Mesendoderm (in vitro differentiated cells): Measurements from ENCODE around the gene SNRPA.

Source experiments
- DNase-seq: peaks from one replicate; pipeline ENCODE4 v3.0.0; 2013
- H2AK5ac ChIP-seq: 2 replicates; pipeline ENCODE4 v1.6.1; 2013; ENCODE audit warnings: low read length, inconsistent platforms
- H2BK120ac ChIP-seq: 2 replicates; pipeline ENCODE4 v1.6.1; 2013; ENCODE audit warnings: low read depth, mild to moderate bottlenecking, low read length, moderate library complexity, mixed read lengths
- H2BK15ac ChIP-seq: replicated peaks from 2 replicates; pipeline ENCODE4 v1.6.1; 2013; ENCODE audit warnings: low read depth, mild to moderate bottlenecking, moderate library complexity
- H2BK5ac ChIP-seq: 2 replicates; pipeline ENCODE4 v1.6.1; 2013; ENCODE audit warnings: low read length, inconsistent platforms
- H3K18ac ChIP-seq: 2 replicates; pipeline ENCODE4 v1.6.1; 2013; ENCODE audit warnings: mild to moderate bottlenecking, low read length, mixed read lengths
- H3K23ac ChIP-seq: one replicate; pipeline ENCODE4 v1.6.1; 2013; ENCODE audit warnings: low read length
- H3K27ac ChIP-seq: 2 replicates; pipeline ENCODE4 v1.5.1; 2013; ENCODE audit warnings: low read depth, mild to moderate bottlenecking, inconsistent platforms, low read length, moderate library complexity
- H3K27me3 ChIP-seq: 2 replicates; pipeline ENCODE4 v1.6.1; 2013; ENCODE audit warnings: low read length, control low read depth, mild to moderate bottlenecking, inconsistent platforms; ENCODE audit not compliant: insufficient read depth, poor library complexity
- H3K36me3 ChIP-seq: 2 replicates; pipeline ENCODE4 v1.6.1; 2013; ENCODE audit warnings: low read length, inconsistent platforms; ENCODE audit not compliant: control insufficient read depth, insufficient read depth
- H3K4ac ChIP-seq: one replicate; pipeline ENCODE4 v1.6.1; 2013; ENCODE audit warnings: low read depth, mild to moderate bottlenecking, low read length, moderate library complexity
- H3K4me1 ChIP-seq: 2 replicates; pipeline ENCODE4 v1.6.1; 2013; ENCODE audit warnings: low read depth, low read length, inconsistent platforms; ENCODE audit not compliant: control insufficient read depth
- H3K4me2 ChIP-seq: 2 replicates; pipeline ENCODE4 v1.6.1; 2013; ENCODE audit warnings: low read length
- H3K4me3 ChIP-seq: 2 replicates; pipeline ENCODE4 v1.5.1; 2013; ENCODE audit warnings: mild to moderate bottlenecking, low read length
- H3K56ac ChIP-seq: one replicate; pipeline ENCODE4 v1.6.1; 2013; ENCODE audit warnings: low read length
- H3K79me1 ChIP-seq: 2 replicates; pipeline ENCODE4 v1.6.1; 2013; ENCODE audit warnings: low read length, inconsistent platforms
- H3K79me2 ChIP-seq: 2 replicates; pipeline ENCODE4 v1.6.1; 2013; ENCODE audit warnings: mild to moderate bottlenecking, low read length; ENCODE audit not compliant: control insufficient read depth, insufficient read depth
- H3K9ac ChIP-seq: 2 replicates; pipeline ENCODE4 v1.6.1; 2013; ENCODE audit warnings: low read length, inconsistent platforms
- H4K5ac ChIP-seq: one replicate; pipeline ENCODE4 v1.6.1; 2013; ENCODE audit warnings: low read length
- H4K8ac ChIP-seq: one replicate; pipeline ENCODE4 v1.6.1; 2013; ENCODE audit warnings: low read depth, mild to moderate bottlenecking, control low read depth, low read length, moderate library complexity
- WGBS: extraction: QIAGEN DNeasy Blood & Tissue Kit; methylation state at CpG from one replicate; pipeline ENCODE4 v1.1.7; 2013; ENCODE audit warnings: low lambda C conversion rate, missing lambda C conversion rate; ENCODE audit not compliant: insufficient coverage; ENCODE audit errors: extremely low coverage; 5-methylcytosine and 5-hydroxymethylcytosine counted together

The SNRPA gene

DNA sequence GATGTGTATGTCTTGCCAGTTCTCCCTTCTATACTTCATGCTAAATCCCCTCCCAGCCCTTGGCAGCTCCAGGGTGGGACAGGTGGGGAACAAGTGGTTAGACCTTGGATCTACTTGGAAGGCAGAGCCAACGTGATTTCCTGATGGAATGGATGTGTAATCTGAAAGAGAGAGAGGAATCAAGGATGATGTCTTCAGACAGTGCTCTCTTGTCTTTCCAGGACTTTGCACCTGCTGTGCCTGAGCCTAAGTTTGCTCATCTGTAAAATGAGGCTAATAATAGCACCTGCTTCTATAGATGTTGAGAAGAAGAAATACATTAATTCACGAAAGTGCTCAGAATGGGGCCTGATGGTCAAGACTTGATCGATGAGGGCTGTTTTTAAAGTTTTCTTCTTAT, 41.0 kb downstream of the SNRPA start:
- Histone ChIP-seq H3K4ac (no peak overlapping the region), H3K56ac (no peak overlapping the region), H3K4me1 (no peaks in the 10 kb centered on the region), H3K36me3 (no peaks in the 10 kb centered on the region), H3K4me2 (no peak overlapping the region), H3K9ac (no peak overlapping the region), H4K5ac (no peak overlapping the region), H3K27me3 (no peaks in the 10 kb centered on the region), H3K79me2 (no peaks in the 10 kb centered on the region), H3K18ac (no peak overlapping the region), H2AK5ac (no peak overlapping the region), H3K23ac (no peak overlapping the region), H2BK5ac (no peak overlapping the region), H3K4me3 (no peak overlapping the region), H2BK120ac (no peak overlapping the region), H4K8ac (no peak overlapping the region), H3K79me1 (no peaks in the 10 kb centered on the region), H3K27ac (no peak overlapping the region), H2BK15ac (no peak overlapping the region)
- DNase-seq: no peak
- no CpG with 5 or more reads among the region's 3 CpGs for WGBS

DNA sequence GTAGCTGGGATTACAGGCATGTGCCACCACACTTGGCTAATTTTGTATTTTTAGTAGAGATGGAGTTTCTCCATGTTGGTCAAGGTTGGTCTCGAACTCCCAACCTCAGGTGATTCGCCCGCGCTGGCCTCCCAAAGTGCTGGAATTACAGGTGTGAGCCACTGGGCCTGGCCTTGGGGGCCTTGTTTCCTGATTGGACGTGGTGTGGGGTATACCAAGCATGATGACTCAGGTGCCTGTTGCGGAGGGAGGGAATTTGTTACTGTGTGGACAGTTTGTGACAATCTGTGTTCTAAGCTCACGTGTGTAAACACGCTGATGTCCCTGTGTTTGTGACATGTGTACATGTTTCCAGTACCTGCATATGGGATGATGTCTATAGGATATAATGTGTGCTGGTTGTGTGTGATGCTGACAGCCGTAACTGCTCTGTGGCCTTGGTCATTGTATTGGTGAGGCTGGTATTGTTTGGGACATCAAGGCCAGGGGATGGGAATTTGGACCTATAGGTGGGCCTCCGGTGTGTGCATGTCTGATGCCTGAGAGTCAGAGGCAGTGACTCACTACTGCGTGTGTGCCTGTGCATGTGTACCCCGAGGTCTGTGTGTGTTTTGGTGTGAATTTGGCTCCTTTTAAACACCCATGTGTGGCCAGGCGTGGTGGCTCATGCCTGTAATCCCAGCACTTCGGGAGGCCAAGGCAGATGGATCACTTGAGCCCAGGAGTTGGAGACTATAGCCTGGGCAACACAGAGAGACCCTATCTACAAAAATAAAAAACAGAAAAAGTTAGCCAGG, 46.4 kb downstream of the SNRPA start:
- Histone ChIP-seq H3K27me3 (no peaks in the 10 kb centered on the region), H3K18ac (no peak overlapping the region), H3K79me2 (peaks cover 29% of the 10 kb centered on the region), H2AK5ac (peak overlapping the region; percentile 0), H3K4me3 (no peak overlapping the region), H2BK5ac (no peak overlapping the region), H3K4me1 (no peaks in the 10 kb centered on the region), H2BK15ac (no peak overlapping the region), H2BK120ac (no peak overlapping the region), H4K8ac (no peak overlapping the region), H3K27ac (peak overlapping the region; percentile 68), H4K5ac (no peak overlapping the region), H3K9ac (peak overlapping the region; percentile 71), H3K56ac (peak overlapping the region; percentile 82), H3K36me3 (peaks cover 2% of the 10 kb centered on the region), H3K79me1 (peaks cover 6% of the 10 kb centered on the region), H3K4ac (no peak overlapping the region), H3K4me2 (no peak overlapping the region), H3K23ac (no peak overlapping the region)
- DNase-seq: no peak
- WGBS: no CpG with 5 or more reads among the region's 14 CpGs

DNA sequence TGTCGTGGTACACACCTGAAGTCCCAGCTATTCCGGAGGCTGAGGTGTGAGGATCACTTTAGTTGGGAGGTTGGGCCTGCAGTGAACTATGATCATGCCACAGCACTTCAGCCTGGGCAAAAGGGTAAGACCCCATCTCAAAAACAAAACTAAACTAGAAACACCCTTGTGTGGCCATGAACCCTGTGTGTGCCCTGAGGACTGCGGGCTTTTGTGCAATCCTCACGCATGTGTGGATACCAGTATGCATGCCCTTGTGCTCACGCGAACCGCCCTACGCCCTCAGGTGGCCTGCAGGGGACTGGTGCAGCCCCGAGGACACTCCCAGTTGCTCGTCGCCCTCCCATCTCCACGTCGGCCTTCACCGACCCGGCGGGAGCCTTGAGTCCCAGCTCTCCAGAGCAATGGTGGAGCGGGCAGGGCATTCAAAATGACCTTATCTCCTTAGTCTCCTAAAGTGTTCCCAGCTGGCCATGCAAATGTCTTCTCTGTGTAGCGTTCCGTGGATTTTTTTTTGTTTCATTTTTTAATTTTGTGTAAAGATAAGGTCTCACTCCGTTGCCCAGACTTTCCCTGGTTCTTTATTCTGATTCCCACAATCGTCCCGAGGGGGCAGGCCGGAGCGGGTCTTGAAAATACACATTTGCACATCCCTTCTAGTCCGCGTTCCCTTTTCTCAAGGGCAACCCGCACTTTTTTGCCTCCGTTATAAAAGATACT, 47.1 kb downstream of the SNRPA start:
- peak; percentile 95 for DNase-seq
- H2BK5ac ChIP-seq: no peak overlapping the region
- H2BK120ac ChIP-seq: no peak overlapping the region

DNA sequence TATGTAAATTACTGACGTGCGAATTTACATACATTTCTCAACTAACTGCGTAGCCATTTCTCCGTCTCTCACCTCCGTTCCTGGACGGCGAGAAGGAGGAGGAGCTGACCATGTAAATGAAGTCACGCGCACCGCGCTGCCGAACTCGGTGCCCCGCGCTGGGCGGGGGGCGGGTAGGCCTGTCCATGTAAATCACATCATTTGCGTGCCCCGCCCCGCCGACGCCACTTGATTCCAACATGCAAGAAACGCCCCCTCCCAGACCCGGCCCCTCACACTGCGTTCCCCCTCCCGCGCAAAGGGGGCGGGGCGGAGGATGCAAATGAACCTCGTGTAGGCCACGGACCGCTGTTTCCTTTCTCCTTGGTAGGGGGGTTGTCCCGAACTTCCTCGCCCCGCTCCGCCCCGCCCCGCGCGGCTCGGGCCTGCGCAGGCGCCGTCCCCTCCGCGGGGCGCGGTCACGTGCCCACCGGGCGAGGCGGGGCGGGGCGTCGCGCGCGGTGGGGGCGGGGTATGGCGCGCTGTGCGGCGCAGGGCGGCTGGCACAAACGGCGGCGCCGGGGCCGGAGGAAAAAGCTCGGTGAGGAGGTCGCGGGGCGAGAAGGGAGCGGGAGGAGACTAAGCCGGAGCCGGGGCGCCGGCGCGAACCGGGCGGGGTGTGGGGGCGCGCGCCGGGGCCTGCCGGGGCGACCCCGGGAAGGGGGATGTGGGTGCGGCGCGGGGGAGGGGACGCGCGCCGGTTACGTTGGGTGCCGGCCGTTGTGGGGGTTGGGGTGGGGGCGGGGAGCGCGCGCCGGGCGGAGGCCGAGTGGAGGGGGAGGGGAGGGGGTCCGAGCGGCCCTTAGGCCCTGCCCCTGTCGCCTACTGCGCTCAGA, 47.9 kb downstream of the SNRPA start, which contains the start of gene EGLN2:
EGLN2 (plus strand) TSS at position 509 of the 875 bp plus-strand sequence. CDS start 1,382 bp downstream, outside the sequence.
- peak within 1 kb of the TSS; percentile 95 for H3K4ac ChIP-seq
- WGBS: no CpG with 5 or more reads among the region's 110 CpGs

More for the DNA sequence above, 47.1 kb downstream of the SNRPA start:
- H3K36me3 ChIP-seq: peaks cover 2% of the 10 kb centered on the region
- peaks cover 2% of the 10 kb centered on the region for H3K4me1 ChIP-seq
- no peak overlapping the region for H3K18ac ChIP-seq
- peak overlapping the region; percentile 68 for H3K27ac ChIP-seq
- H3K79me1 ChIP-seq: peaks cover 12% of the 10 kb centered on the region
- H2AK5ac ChIP-seq: no peak overlapping the region
- H3K9ac ChIP-seq: peak overlapping the region; percentile 71
- H4K5ac ChIP-seq: no peak overlapping the region
- WGBS: no CpG with 5 or more reads among the region's 28 CpGs
- H3K79me2 ChIP-seq: peaks cover 36% of the 10 kb centered on the region
- H3K4ac ChIP-seq: no peak overlapping the region
- H3K23ac ChIP-seq: no peak overlapping the region
- H3K4me3 ChIP-seq: peak overlapping the region; percentile 28
- H4K8ac ChIP-seq: no peak overlapping the region
- no peaks in the 10 kb centered on the region for H3K27me3 ChIP-seq
- peak overlapping the region; percentile 59 for H3K4me2 ChIP-seq
- peak overlapping the region; percentile 82 for H3K56ac ChIP-seq
- H2BK15ac ChIP-seq: no peak overlapping the region

DNA sequence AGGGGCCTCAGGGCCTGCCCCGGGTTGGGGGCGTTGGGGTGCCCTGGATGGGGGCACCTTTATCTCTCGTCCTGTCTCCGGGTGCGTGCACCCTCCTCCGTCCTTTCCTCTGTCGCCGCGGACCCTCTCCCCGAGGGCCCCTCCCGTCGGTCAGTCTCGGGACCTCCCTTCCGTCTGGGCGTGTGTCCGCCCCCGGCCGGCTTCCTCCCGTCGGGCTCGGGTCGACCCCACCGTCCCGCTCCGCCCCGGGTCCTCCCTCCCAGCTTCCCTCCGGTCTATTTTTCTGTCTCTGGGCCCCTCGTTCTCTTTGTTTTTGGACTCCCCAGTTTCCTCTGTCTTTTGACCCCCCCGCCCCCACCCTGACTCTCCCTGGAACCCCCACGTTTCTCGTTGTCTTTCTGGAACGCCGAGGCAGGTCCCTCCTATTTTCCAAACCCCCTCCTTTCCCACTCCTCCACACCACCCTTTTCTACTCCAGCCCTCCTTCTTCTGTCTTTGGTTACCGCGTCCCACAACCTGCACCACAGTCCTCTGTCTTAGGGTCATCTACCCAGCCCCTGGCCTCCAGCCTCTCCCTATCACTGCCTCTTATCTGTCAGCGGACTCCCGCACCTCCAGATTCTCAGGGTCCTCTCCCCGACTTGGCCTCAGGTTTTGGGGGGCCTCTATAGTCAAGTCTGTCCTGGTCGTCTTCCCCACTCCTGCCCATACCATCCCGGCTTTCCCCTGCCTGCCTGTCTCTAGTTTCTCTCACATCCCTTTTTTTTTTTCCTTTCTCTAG, 48.7 kb downstream of the SNRPA start:
- no CpG with 5 or more reads among the region's 40 CpGs for WGBS
- peaks cover 20% of the 10 kb centered on the region for H3K79me1 ChIP-seq
- no peaks in the 10 kb centered on the region for H3K27me3 ChIP-seq
- H3K18ac ChIP-seq: peak overlapping the region; percentile 98
- peaks cover 52% of the 10 kb centered on the region for H3K79me2 ChIP-seq
- H4K8ac ChIP-seq: no peak overlapping the region
- H2AK5ac ChIP-seq: no peak overlapping the region
- H2BK5ac ChIP-seq: peak overlapping the region; percentile 62
- peak overlapping the region; percentile 97 for H3K9ac ChIP-seq
- peak; percentile 52 for DNase-seq
- H3K23ac ChIP-seq: peak overlapping the region; percentile 60
- H4K5ac ChIP-seq: no peak overlapping the region
- peaks cover 3% of the 10 kb centered on the region for H3K4me1 ChIP-seq
- H3K4ac ChIP-seq: peak overlapping the region; percentile 95
- peak overlapping the region; percentile 90 for H3K4me3 ChIP-seq
- H3K4me2 ChIP-seq: peak overlapping the region; percentile 96
- peak overlapping the region; percentile 94 for H3K56ac ChIP-seq
- peaks cover 2% of the 10 kb centered on the region for H3K36me3 ChIP-seq
- H2BK120ac ChIP-seq: peak overlapping the region; percentile 52
- H3K27ac ChIP-seq: peak overlapping the region; percentile 88
- no peak overlapping the region for H2BK15ac ChIP-seq

More for the DNA sequence above, 47.9 kb downstream of the SNRPA start, which contains the start of gene EGLN2:
- peak within 1 kb of the TSS; percentile 90 for H3K4me3 ChIP-seq
- H2AK5ac ChIP-seq: no peak within 1 kb of the TSS
- peak within 1 kb of the TSS; percentile 98 for H3K18ac ChIP-seq
- peak within 1 kb of the TSS; percentile 97 for H3K9ac ChIP-seq
- peak within 1 kb of the TSS; percentile 62 for H2BK5ac ChIP-seq
- H3K36me3 ChIP-seq: peaks cover 2% of the 10 kb centered on the region
- DNase-seq: peak; percentile 100
- H3K23ac ChIP-seq: peak within 1 kb of the TSS; percentile 60
- peak within 1 kb of the TSS; percentile 52 for H2BK120ac ChIP-seq
- H3K27me3 ChIP-seq: no peaks in the 10 kb centered on the region
- H3K4me1 ChIP-seq: peaks cover 3% of the 10 kb centered on the region
- H3K56ac ChIP-seq: peak within 1 kb of the TSS; percentile 94
- peaks cover 14% of the 10 kb centered on the region for H3K79me1 ChIP-seq
- H3K27ac ChIP-seq: peak within 1 kb of the TSS; percentile 88
- no peak within 1 kb of the TSS for H4K8ac ChIP-seq
- H3K79me2 ChIP-seq: peaks cover 44% of the 10 kb centered on the region
- H4K5ac ChIP-seq: no peak within 1 kb of the TSS
- H2BK15ac ChIP-seq: no peak within 1 kb of the TSS
- H3K4me2 ChIP-seq: peak within 1 kb of the TSS; percentile 96
